GM21737 (cell line): ENCODE results near the gene PRSS1.

Source experiments
- ATAC-seq: cut with Tn5 transposase; IDR thresholded peaks from one replicate; pipeline ENCODE4 v1.9.1; 2021; ENCODE audit warnings: mild to moderate bottlenecking, moderate library complexity; ENCODE audit not compliant: unreplicated experiment

PRSS1 gene

DNA sequence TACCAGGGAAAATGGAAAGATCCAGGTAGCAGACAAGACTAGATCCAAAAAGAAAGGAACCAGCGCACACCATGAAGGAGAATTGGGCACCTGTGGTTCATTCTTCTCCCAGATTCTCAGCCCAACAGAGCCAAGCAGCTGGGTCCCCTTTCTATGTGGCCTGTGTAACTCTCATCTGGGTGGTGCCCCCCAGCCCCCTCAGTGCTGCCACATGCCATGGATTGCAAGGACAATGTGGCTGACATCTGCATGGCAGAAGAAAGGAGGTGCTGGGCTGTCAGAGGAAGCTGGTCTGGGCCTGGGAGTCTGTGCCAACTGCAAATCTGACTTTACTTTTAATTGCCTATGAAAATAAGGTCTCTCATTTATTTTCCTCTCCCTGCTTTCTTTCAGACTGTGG lies 42.9 kb downstream of the PRSS1 start:
- no peak for ATAC-seq

DNA sequence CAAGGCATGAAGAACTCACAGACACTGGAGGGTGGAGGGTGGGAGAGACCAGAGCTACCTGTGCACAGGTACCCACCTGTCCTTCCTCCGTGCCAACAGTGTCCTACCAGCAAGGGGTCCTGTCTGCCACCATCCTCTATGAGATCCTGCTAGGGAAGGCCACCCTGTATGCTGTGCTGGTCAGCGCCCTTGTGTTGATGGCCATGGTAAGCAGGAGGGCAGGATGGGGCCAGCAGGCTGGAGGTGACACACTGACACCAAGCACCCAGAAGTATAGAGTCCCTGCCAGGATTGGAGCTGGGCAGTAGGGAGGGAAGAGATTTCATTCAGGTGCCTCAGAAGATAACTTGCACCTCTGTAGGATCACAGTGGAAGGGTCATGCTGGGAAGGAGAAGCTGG lies 43.3 kb downstream of the PRSS1 start:
- ATAC-seq, result no peak

DNA sequence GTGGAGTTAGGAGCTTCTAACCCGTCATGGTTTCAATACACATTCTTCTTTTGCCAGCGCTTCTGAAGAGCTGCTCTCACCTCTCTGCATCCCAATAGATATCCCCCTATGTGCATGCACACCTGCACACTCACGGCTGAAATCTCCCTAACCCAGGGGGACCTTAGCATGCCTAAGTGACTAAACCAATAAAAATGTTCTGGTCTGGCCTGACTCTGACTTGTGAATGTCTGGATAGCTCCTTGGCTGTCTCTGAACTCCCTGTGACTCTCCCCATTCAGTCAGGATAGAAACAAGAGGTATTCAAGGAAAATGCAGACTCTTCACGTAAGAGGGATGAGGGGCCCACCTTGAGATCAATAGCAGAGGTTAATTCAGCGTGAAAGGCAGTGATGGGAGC lies 43.9 kb downstream of the PRSS1 start:
- ATAC-seq, result no peak

DNA sequence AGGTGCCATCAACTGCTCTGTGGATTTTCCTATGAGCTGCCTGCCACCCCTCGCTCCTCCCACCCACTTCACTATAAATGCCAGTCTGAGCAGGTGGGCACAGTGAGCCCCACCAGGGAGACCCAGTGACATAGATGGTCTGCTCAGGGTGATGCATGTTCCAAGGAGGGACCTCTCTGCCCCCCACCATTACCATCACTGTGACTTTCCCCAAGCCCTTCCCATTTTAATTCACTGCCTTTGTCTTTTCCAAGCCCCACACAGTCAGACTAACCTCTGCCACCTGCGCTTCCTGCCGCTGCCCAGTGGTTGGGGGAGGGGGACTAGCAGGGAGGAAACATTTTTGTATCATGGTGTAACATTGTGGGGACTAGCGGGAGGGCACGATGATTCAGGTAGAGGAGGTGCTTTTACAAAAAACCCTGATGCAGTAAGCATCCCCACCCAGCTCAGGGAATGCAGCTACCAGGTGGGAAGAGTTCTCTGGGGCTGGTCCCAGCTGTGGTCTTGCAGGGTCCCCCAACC lies 46.1 kb downstream of the PRSS1 start:
- no peak for ATAC-seq

DNA sequence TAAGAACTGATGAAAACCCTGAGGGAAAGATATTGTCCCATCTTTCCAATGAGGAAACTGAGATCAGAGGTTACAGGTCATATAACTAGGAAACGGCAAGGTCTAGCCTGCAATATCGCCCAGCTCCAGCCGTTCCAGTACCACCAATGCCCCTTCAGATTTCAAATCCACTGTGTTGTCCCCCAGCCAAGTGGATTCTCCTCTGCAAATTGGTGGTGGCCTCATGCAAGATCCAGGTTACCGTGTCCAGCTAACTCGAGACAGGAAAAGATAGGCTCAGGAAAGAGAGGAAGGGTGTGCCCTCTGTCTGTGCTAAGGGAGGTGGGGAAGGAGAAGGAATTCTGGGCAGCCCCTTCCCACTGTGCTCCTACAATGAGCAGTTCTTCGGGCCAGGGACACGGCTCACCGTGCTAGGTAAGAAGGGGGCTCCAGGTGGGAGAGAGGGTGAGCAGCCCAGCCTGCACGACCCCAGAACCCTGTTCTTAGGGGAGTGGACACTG lies 46.8 kb downstream of the PRSS1 start:
- no peak for ATAC-seq

DNA sequence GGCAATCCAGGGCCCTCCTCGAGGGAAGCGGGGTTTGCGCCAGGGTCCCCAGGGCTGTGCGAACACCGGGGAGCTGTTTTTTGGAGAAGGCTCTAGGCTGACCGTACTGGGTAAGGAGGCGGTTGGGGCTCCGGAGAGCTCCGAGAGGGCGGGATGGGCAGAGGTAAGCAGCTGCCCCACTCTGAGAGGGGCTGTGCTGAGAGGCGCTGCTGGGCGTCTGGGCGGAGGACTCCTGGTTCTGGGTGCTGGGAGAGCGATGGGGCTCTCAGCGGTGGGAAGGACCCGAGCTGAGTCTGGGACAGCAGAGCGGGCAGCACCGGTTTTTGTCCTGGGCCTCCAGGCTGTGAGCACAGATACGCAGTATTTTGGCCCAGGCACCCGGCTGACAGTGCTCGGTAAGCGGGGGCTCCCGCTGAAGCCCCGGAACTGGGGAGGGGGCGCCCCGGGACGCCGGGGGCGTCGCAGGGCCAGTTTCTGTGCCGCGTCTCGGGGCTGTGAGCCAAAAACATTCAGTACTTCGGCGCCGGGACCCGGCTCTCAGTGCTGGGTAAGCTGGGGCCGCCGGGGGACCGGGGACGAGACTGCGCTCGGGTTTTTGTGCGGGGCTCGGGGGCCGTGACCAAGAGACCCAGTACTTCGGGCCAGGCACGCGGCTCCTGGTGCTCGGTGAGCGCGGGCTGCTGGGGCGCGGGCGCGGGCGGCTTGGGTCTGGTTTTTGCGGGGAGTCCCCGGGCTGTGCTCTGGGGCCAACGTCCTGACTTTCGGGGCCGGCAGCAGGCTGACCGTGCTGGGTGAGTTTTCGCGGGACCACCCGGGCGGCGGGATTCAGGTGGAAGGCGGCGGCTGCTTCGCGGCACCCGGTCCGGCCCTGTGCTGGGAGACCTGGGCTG lies 47.5 kb downstream of the PRSS1 start:
- ATAC-seq, result no peak

DNA sequence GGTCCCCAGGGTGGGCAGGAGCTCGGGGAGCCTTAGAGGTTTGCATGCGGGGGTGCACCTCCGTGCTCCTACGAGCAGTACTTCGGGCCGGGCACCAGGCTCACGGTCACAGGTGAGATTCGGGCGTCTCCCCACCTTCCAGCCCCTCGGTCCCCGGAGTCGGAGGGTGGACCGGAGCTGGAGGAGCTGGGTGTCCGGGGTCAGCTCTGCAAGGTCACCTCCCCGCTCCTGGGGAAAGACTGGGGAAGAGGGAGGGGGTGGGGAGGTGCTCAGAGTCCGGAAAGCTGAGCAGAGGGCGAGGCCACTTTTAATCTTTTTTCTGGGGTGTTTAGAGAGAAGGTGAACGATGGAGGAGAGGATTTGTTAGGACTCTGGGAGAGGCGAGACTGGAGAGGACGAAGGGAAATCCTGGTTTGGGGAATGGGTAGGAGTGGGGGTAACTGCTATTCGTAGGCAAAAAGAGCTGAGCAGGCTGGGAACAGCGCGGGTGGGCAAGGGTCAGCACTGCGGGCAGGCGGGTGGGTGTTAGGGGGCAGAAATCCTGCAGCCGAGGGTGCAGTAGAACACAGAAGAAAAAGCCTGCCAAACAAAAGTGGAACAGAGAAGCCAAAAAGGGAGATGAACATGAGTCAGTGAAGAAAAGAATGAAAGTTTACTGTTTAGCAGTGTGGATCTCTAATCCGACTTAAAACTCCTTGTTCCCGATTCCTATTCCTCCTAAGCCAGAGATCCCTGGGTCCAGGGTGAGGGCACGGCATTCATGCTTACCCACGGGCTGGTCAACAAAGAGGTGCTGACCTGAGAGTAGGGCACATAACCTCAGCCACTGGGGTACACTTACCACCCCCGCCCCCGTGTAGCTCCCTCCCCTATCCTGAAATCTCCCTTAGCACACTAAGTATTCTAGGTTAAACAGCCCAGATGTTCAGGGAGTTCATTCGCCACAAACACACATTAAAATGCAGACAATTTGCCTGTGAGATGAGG lies 48.4 kb downstream of the PRSS1 start:
- no peak for ATAC-seq

DNA sequence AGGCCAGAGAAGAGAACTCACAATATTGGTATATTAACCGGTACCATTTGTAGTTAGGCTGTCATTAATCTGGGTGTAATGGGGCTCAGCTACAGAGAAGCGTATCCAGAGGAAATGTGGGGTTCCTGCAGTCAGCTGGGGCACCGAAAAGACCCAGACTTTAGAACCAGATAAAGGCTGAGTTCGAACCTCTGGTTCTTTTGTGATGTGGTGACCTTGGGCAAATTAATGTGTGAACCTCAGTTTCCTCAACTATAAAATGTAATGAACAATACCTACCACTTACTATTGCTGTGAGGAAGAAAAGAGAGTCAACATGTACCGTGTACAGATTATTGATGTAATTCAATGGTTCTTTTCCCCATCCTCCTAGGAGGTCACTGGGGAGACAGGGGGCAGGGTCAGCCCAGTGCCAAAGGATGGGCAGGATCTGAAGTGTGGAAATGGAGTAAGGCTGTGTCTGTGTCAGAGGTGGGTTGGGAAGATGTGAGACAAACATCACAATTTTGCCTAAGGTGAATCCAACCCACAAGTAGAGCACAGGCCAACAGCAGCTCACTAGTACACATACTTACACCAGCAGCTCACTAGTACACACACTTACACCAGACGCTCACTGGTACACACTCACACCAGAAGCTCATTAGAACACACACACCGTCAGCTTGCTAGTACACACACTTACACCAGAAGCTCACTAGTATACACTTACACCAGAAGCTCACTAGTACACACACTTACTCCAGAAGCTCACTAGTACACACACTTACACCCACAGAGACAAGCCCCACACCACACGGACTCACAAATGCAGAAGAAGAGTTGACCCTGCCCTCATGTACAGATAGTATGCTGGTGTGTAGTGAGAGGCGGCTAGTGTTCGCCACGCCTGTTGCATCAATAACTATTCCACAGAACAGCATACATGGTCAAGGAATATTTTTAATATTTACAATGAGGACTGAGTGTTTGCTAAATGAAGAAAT lies 49.5 kb downstream of the PRSS1 start:
- no peak for ATAC-seq

DNA sequence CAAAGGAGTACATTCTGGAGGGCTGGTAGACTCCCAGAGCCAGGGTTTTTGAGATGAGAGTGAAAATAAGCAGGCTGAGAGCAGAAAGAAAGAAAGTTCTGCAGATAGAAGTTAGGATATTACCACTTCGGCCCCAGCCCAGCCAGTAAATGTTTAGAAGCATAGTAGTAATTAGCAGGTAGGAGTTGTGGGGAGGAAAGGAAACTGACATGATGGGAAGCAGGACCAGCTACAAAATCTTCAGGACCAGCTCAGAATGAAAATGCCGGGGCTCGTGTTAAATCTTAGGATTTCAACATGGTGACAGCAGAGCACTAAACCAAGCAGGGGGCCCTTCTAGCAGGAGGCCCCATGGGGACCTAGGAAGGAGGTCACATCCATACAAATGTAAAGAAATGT lies 50.2 kb downstream of the PRSS1 start:
- no peak for ATAC-seq

DNA sequence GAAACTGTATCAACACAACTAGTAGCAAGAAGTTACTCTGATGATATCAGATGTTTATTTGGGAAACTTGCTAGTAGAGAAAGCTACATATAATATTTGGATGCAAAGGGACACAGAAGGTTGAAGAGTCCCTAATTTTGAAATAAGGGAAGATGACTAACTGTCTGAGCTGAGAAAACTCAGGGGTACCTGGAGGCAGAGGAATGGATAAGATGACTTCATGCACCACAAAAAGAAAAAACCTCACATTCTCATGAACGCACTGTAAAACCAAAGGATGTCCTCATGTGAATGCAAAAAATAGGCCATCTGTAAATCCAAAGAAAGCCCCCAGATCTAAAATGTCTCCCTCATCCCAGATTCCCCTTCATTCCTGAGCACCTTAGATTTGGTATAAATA lies 50.8 kb downstream of the PRSS1 start:
- ATAC-seq, result no peak

DNA sequence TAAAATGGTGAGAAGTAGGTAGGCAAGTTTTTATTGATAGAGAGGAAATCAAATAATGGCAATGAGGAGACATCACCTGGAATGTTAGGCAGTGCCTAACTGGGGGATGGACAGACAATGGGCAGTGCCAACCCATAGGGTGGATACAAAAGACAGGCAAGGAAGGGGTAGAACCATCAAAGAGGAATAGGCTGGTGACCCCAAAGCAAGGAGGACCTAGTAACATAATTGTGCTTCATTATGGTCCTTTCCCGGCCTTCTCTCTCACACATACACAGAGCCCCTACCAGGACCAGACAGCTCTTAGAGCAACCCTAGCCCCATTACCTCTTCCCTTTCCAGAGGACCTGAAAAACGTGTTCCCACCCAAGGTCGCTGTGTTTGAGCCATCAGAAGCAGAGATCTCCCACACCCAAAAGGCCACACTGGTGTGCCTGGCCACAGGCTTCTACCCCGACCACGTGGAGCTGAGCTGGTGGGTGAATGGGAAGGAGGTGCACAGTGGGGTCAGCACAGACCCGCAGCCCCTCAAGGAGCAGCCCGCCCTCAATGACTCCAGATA lies 51.5 kb downstream of the PRSS1 start:
- ATAC-seq, result no peak

DNA sequence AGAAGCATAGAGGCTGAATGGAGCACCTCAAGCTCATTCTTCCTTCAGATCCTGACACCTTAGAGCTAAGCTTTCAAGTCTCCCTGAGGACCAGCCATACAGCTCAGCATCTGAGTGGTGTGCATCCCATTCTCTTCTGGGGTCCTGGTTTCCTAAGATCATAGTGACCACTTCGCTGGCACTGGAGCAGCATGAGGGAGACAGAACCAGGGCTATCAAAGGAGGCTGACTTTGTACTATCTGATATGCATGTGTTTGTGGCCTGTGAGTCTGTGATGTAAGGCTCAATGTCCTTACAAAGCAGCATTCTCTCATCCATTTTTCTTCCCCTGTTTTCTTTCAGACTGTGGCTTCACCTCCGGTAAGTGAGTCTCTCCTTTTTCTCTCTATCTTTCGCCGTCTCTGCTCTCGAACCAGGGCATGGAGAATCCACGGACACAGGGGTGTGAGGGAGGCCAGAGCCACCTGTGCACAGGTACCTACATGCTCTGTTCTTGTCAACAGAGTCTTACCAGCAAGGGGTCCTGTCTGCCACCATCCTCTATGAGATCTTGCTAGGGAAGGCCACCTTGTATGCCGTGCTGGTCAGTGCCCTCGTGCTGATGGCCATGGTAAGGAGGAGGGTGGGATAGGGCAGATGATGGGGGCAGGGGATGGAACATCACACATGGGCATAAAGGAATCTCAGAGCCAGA lies 52.5 kb downstream of the PRSS1 start:
- ATAC-seq, result no peak

DNA sequence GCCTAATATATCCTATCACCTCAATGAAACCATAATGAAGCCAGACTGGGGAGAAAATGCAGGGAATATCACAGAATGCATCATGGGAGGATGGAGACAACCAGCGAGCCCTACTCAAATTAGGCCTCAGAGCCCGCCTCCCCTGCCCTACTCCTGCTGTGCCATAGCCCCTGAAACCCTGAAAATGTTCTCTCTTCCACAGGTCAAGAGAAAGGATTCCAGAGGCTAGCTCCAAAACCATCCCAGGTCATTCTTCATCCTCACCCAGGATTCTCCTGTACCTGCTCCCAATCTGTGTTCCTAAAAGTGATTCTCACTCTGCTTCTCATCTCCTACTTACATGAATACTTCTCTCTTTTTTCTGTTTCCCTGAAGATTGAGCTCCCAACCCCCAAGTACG lies 53.0 kb downstream of the PRSS1 start:
- ATAC-seq, result no peak
